Liver (tissue), 9 donors: Measurements from ENCODE around the gene SF1. TPM values are rescaled to one million over a fixed set of nuclear protein-coding genes. Genes with fewer than 3 reads are reported as not detected.

Experiments
- DNase-seq: peaks from one replicate; pipeline ENCODE4 v3.0.0-alpha.2; 2017; ENCODE audit warnings: low spot score
- H3K27ac ChIP-seq, 2 donors: one replicate each; pipeline ENCODE4 v1.7.0; 2013; ENCODE audit warnings: inconsistent platforms in 2 of 2, low read length in 2 of 2, control low read depth in 1 of 2, low read depth in 1 of 2, mild to moderate bottlenecking in 1 of 2
- H3K27me3 ChIP-seq, 4 donors: one replicate each; pipeline versions ENCODE4 v1.6.1 to v1.7.0; 2013; ENCODE audit warnings: low read length in 3 of 4, inconsistent platforms in 1 of 4, mild to moderate bottlenecking in 1 of 4, moderate library complexity in 1 of 4; ENCODE audit not compliant: control insufficient read depth in 4 of 4, insufficient read depth in 4 of 4
- H3K36me3 ChIP-seq, 4 donors: one replicate each; pipeline versions ENCODE4 v1.6.1 to v1.7.0; 2013; ENCODE audit warnings: low read length in 3 of 4, mild to moderate bottlenecking in 3 of 4, low read depth in 1 of 4, moderate library complexity in 1 of 4; ENCODE audit not compliant: control insufficient read depth in 4 of 4, insufficient read depth in 3 of 4
- H3K4me1 ChIP-seq, 4 donors: one replicate each; pipeline versions ENCODE4 v1.6.1 to v1.7.0; 2013; ENCODE audit warnings: low read length in 3 of 4, mild to moderate bottlenecking in 3 of 4, moderate library complexity in 1 of 4; ENCODE audit not compliant: control insufficient read depth in 4 of 4, insufficient read depth in 4 of 4
- H3K4me3 ChIP-seq, 3 donors: one replicate each; pipeline versions ENCODE4 v1.6.1 to v1.7.0; 2013; ENCODE audit warnings: low read length in 3 of 3, control low read depth in 1 of 3, low read depth in 1 of 3, mild to moderate bottlenecking in 1 of 3
- H3K9ac ChIP-seq, 2 donors: one replicate each; pipeline ENCODE4 v1.7.0; 2013; ENCODE audit warnings: low read length in 2 of 2, mild to moderate bottlenecking in 2 of 2, moderate library complexity in 2 of 2, control low read depth in 1 of 2, low read depth in 1 of 2
- H3K9me3 ChIP-seq, 4 donors: one replicate each; pipeline versions ENCODE4 v1.6.1 to v1.7.0; 2013; ENCODE audit warnings: low read length in 3 of 4; ENCODE audit not compliant: control insufficient read depth in 4 of 4
- EGR1 ChIP-seq, 2 donors: IDR thresholded peaks; 2 replicates each; pipeline ENCODE4 v1.6.1; 2016 to 2018; ENCODE audit warnings: antibody characterized with exemption in 2 of 2, low read depth in 2 of 2
- FOXA2 ChIP-seq: IDR thresholded peaks from 2 replicates; pipeline ENCODE4 v1.6.1; 2016; ENCODE audit warnings: antibody characterized with exemption
- HNF4A ChIP-seq, 2 donors: conservative IDR thresholded peaks; 2 replicates each; pipeline ENCODE4 v1.6.1; 2016; ENCODE audit warnings: antibody characterized with exemption in 2 of 2, mild to moderate bottlenecking in 2 of 2
- HNF4G ChIP-seq: IDR thresholded peaks from 2 replicates; pipeline ENCODE4 v1.6.1; 2016; ENCODE audit warnings: antibody characterized with exemption
- JUND ChIP-seq, 2 donors: IDR thresholded peaks; 2 replicates each; pipeline ENCODE4 v1.6.1; 2016; ENCODE audit warnings: antibody characterized with exemption in 2 of 2
- NR2F2 ChIP-seq: IDR thresholded peaks from 2 replicates; pipeline ENCODE4 v1.6.1; 2016; ENCODE audit warnings: antibody characterized with exemption
- RXRA ChIP-seq, 2 donors: IDR thresholded peaks; 2 replicates each; pipeline ENCODE4 v1.6.1; 2017 to 2018; ENCODE audit warnings: antibody characterized with exemption in 2 of 2, mild to moderate bottlenecking in 1 of 2
- TAF1 ChIP-seq: conservative IDR thresholded peaks from 2 replicates; pipeline ENCODE4 v1.6.1; 2016; ENCODE audit warnings: antibody characterized with exemption, mild to moderate bottlenecking
- YY1 ChIP-seq: IDR thresholded peaks from 2 replicates; pipeline ENCODE4 v1.6.1; 2016; ENCODE audit warnings: antibody characterized with exemption, mild to moderate bottlenecking
- WGBS: extraction: QIAGEN DNeasy Blood & Tissue Kit; methylation state at CpG from one replicate; pipeline ENCODE4 v1.1.7; 2013; 5-methylcytosine and 5-hydroxymethylcytosine counted together
- polyA plus RNA-seq, 2 donors: library from polyadenylated mRNA; stranded (reverse) in 1 of 2; unstranded in 1 of 2; fragments of 200-250 nt in 1 of 2; fragments of >200 nt in 1 of 2; fragmentation: Nextera tagmentation in 1 of 2; extraction: Ambion mirVana in 1 of 2; gene quantifications; one replicate each; pipeline versions ENCODE4 v1.2.1 to v1.2.3, GENCODE V29; 2013 to 2015
- total RNA-seq, 2 donors: library from RNA; depleted of rRNA; stranded (reverse); fragments of >200 nt; gene quantifications; one replicate each; pipeline ENCODE4 v1.2.3, GENCODE V29; 2014
- TF ChIP-seq, protein P1 (sequence below): IDR thresholded peaks from 2 replicates; pipeline ENCODE4 v1.6.1; 2016; ENCODE audit warnings: antibody characterized with exemption
- TF ChIP-seq, protein P2 (sequence below): fragments of 150-350 bp; IDR thresholded peaks from 2 replicates; pipeline ENCODE4 v1.5.1; 2017; ENCODE audit warnings: improper control_type of control experiment, low read depth, low read length; ENCODE audit not compliant: missing input control
- TF ChIP-seq, protein P3 (sequence below): IDR thresholded peaks from 2 replicates; pipeline ENCODE4 v1.6.1; 2016; ENCODE audit warnings: antibody characterized with exemption
- TF ChIP-seq, protein P4 (sequence below): IDR thresholded peaks from 2 replicates; pipeline ENCODE4 v1.6.1; 2016; ENCODE audit warnings: antibody characterized with exemption
- TF ChIP-seq, protein P5 (sequence below): IDR thresholded peaks from 2 replicates; pipeline ENCODE4 v1.6.1; 2016; ENCODE audit warnings: antibody characterized with exemption, mild to moderate bottlenecking
- donor health status: healthy.
- donor health status: healthy.
- donor health status: healthy.
- donor health status: healthy.
- donor health status: healthy.

Gene SF1
- total and polyA plus RNA-seq, 4 donors = 44.9 to 135 (median 50.1) TPM

DNA sequence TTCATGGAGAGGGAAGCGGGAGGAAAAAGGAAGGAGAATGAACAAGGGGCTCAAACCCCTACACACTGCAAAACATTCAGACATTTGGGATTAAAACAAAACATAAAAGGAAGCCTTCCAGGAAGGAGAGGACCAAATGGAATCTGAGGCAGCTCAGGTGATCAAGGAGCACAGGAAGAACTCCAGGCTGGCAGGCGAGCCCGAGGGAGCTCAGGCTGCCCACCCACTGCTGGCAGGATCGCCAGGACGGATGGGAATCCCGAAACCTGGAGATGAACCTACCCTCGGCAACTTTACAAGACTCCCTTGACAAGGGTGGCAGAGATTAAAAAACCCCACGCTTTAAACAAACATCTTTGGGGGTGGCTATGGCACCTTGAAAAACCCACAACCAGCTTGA is 13.6 kb downstream of the SF1 start:
- H3K9ac ChIP-seq = no peak overlapping the region
- no peak for DNase-seq
- no peak for TF ChIP-seq RXRA (IDR thresholded peaks at IDR 0.05)
- no peak for TF ChIP-seq HNF4A (conservative IDR thresholded peaks at IDR 0.05)
- no peak for TF ChIP-seq NR2F2
- TF ChIP-seq HNF4G = no peak
- TF ChIP-seq, protein P1, sequence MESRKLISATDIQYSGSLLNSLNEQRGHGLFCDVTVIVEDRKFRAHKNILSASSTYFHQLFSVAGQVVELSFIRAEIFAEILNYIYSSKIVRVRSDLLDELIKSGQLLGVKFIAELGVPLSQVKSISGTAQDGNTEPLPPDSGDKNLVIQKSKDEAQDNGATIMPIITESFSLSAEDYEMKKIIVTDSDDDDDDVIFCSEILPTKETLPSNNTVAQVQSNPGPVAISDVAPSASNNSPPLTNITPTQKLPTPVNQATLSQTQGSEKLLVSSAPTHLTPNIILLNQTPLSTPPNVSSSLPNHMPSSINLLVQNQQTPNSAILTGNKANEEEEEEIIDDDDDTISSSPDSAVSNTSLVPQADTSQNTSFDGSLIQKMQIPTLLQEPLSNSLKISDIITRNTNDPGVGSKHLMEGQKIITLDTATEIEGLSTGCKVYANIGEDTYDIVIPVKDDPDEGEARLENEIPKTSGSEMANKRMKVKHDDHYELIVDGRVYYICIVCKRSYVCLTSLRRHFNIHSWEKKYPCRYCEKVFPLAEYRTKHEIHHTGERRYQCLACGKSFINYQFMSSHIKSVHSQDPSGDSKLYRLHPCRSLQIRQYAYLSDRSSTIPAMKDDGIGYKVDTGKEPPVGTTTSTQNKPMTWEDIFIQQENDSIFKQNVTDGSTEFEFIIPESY = no peak
- TF ChIP-seq, protein P2, sequence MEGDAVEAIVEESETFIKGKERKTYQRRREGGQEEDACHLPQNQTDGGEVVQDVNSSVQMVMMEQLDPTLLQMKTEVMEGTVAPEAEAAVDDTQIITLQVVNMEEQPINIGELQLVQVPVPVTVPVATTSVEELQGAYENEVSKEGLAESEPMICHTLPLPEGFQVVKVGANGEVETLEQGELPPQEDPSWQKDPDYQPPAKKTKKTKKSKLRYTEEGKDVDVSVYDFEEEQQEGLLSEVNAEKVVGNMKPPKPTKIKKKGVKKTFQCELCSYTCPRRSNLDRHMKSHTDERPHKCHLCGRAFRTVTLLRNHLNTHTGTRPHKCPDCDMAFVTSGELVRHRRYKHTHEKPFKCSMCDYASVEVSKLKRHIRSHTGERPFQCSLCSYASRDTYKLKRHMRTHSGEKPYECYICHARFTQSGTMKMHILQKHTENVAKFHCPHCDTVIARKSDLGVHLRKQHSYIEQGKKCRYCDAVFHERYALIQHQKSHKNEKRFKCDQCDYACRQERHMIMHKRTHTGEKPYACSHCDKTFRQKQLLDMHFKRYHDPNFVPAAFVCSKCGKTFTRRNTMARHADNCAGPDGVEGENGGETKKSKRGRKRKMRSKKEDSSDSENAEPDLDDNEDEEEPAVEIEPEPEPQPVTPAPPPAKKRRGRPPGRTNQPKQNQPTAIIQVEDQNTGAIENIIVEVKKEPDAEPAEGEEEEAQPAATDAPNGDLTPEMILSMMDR = no peak
- no peak for TF ChIP-seq JUND (IDR thresholded peaks at IDR 0.05)
- TF ChIP-seq, protein P3, sequence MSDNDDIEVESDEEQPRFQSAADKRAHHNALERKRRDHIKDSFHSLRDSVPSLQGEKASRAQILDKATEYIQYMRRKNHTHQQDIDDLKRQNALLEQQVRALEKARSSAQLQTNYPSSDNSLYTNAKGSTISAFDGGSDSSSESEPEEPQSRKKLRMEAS = no peak
- no peak for TF ChIP-seq FOXA2
- no peak for TF ChIP-seq EGR1 (IDR thresholded peaks at IDR 0.05; ENCODE audit: low read depth in 2 of 2)
- TF ChIP-seq, protein P4, sequence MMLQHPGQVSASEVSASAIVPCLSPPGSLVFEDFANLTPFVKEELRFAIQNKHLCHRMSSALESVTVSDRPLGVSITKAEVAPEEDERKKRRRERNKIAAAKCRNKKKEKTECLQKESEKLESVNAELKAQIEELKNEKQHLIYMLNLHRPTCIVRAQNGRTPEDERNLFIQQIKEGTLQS = no peak
- no peak for TF ChIP-seq YY1
- TF ChIP-seq, protein P5, sequence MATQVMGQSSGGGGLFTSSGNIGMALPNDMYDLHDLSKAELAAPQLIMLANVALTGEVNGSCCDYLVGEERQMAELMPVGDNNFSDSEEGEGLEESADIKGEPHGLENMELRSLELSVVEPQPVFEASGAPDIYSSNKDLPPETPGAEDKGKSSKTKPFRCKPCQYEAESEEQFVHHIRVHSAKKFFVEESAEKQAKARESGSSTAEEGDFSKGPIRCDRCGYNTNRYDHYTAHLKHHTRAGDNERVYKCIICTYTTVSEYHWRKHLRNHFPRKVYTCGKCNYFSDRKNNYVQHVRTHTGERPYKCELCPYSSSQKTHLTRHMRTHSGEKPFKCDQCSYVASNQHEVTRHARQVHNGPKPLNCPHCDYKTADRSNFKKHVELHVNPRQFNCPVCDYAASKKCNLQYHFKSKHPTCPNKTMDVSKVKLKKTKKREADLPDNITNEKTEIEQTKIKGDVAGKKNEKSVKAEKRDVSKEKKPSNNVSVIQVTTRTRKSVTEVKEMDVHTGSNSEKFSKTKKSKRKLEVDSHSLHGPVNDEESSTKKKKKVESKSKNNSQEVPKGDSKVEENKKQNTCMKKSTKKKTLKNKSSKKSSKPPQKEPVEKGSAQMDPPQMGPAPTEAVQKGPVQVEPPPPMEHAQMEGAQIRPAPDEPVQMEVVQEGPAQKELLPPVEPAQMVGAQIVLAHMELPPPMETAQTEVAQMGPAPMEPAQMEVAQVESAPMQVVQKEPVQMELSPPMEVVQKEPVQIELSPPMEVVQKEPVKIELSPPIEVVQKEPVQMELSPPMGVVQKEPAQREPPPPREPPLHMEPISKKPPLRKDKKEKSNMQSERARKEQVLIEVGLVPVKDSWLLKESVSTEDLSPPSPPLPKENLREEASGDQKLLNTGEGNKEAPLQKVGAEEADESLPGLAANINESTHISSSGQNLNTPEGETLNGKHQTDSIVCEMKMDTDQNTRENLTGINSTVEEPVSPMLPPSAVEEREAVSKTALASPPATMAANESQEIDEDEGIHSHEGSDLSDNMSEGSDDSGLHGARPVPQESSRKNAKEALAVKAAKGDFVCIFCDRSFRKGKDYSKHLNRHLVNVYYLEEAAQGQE = no peak
- H3K4me3 ChIP-seq = no peak overlapping the region
- peaks cover 0 to 7% (median 0%) of the 10 kb centered on the region in 4 donors for H3K4me1 ChIP-seq
- 90% methylated on average over 8 of the region's 8 CpGs for WGBS
- H3K27me3 ChIP-seq = no peaks in the 10 kb centered on the region
- no peaks in the 10 kb centered on the region for H3K9me3 ChIP-seq
- no peak overlapping the region for H3K27ac ChIP-seq
- peaks cover 31 to 68% (median 51%) of the 10 kb centered on the region in 4 donors for H3K36me3 ChIP-seq

DNA sequence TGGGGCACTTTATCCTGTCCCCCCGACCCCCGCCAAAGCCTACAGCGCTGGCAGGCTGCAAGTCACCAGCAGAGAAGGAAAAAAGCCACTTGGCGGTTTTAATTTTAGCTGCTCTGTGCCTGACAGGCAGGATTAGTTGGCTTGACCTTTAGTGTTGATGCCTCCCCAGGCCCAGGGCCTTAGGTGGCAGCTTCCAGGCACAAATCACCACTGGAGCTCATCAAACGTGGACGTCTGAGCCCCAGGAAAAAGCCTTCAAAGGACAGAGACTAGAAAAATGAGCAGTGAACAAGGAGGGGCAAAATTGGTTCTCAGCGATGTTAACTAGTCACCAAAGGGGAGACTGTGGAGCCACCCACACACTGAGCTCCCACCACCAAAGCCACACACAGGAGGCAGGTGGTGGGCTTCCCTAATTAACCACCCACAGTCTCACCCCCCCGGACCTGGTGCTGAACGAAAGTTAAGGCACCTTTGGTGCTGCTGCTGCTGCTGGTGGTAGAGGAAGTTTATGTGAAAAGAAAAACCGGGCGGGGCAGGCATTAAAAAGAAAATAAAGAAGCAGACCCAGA is 14.2 kb downstream of the SF1 start:
- H3K9me3 ChIP-seq = no peaks in the 10 kb centered on the region
- no peak overlapping the region for H3K9ac ChIP-seq
- H3K36me3 ChIP-seq = peaks cover 29 to 62% (median 45%) of the 10 kb centered on the region in 4 donors
- H3K4me1 ChIP-seq = peaks cover 0 to 7% (median 0%) of the 10 kb centered on the region in 4 donors
- 80% methylated on average over 11 of the region's 11 CpGs for WGBS
- H3K4me3 ChIP-seq = no peak overlapping the region
- H3K27ac ChIP-seq = no peak overlapping the region
- H3K27me3 ChIP-seq = no peaks in the 10 kb centered on the region
- DNase-seq = no peak
- TF ChIP-seq, protein P5 = no peak
- TF ChIP-seq, protein P1 = no peak
- TF ChIP-seq, protein P2 = no peak
- TF ChIP-seq, protein P4 = no peak
- TF ChIP-seq TAF1 = no peak
